ENCODE results near the gene SLC38A8.

Gene SLC38A8

DNA sequence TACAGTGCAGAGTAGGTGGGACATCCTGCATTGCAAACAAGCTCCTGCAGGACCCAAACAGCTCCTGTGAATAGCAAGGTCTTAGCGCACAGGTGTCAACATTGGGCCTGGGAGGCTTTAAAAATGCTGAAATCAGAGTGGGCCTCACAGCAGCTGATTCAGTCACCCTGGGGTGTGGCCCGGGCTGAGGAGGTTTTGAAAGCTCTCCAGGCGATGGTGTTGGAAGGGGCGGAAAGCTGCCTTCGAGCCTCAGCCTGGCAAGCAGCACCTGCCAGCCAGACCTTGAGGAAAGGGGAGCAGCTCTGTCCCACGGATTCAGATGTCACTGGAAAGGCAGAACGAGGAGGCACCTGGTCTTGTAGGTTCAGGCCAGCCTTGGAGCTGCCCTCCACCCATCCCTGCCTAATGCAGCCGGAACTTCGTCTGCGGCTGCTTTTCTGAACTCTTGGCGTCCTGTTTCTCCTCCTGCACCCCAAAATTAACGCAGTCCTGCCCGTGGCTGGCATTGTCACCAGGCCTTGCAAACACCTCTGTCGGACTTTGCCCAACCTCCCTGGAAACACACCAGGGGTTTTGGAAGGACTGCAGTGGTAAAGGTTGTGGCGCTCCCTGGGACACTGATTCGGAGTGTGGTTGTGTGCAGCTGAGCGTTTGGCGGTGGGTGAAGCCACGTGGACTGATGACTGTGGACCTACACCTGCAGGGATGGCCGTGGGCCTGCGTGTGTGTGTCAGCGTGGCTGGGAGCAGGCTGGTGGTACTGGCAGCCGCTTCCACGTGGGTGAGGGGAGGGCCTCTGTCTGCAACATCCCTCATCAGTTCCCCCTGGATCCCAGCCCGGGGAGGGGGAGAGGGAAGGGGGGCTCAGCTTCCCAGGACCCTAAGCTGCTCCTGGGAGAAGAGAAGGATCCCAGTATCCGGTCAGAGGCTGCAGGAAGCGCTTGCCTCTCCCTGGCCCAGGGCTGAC, 71.1 kb downstream of the SLC38A8 start:
- TF ChIP-seq, protein P1, sequence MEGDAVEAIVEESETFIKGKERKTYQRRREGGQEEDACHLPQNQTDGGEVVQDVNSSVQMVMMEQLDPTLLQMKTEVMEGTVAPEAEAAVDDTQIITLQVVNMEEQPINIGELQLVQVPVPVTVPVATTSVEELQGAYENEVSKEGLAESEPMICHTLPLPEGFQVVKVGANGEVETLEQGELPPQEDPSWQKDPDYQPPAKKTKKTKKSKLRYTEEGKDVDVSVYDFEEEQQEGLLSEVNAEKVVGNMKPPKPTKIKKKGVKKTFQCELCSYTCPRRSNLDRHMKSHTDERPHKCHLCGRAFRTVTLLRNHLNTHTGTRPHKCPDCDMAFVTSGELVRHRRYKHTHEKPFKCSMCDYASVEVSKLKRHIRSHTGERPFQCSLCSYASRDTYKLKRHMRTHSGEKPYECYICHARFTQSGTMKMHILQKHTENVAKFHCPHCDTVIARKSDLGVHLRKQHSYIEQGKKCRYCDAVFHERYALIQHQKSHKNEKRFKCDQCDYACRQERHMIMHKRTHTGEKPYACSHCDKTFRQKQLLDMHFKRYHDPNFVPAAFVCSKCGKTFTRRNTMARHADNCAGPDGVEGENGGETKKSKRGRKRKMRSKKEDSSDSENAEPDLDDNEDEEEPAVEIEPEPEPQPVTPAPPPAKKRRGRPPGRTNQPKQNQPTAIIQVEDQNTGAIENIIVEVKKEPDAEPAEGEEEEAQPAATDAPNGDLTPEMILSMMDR (conservative IDR thresholded peaks at IDR 0.05; ENCODE audit: low read depth, low read length): no peak
- Histone ChIP-seq H3K27me3 (ENCODE audit: insufficient read depth, low read depth) (peaks cover 8% of the 10 kb centered on the region; the same call in 1 of the 2 replicates), H3K4me3 (IDR thresholded peaks at IDR 0.05; ENCODE audit: insufficient read depth, low read depth, low read length) (no peak overlapping the region), H3K79me2 (ENCODE audit: insufficient read depth, low read depth) (no peaks in the 10 kb centered on the region), H2AFZ (ENCODE audit: low read depth) (no peak overlapping the region), H3K9ac (no peak overlapping the region), H3K4me2 (no peak overlapping the region), H3K27ac (no peak overlapping the region), H4K20me1 (ENCODE audit: insufficient read depth) (no peaks in the 10 kb centered on the region), H3K36me3 (ENCODE audit: insufficient read depth) (no peaks in the 10 kb centered on the region), H3K4me1 (ENCODE audit: low read depth, poor library complexity, severe bottlenecking) (no peaks in the 10 kb centered on the region)

DNA sequence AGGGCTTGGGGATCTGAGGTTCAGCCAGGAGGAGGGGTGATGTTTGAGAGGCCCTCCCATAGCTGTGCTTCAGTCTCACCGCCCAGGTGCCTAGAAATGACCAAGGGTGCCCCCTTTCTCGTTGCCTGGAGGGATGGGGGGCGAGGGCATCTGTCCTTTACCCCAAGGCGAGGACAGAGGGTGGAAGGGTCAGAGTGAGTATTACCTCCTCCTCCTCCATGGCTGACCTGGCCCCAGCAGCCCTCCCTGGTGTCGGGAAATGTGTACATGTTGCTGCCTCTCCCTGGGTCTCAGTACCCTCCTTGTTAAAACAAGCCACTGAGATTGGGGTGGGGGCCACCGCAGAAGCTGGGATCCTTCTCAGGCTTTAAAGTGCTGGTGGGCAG, 72.2 kb downstream of the SLC38A8 start:
- no peak overlapping the region for H3K27ac ChIP-seq
- H3K79me2 ChIP-seq (ENCODE audit: insufficient read depth, low read depth): no peaks in the 10 kb centered on the region
- TF ChIP-seq, protein P1 (conservative IDR thresholded peaks at IDR 0.05; ENCODE audit: low read depth, low read length): no peak
- H3K36me3 ChIP-seq (ENCODE audit: insufficient read depth): no peaks in the 10 kb centered on the region
- H3K4me2 ChIP-seq: no peak overlapping the region
- no peaks in the 10 kb centered on the region for H4K20me1 ChIP-seq (ENCODE audit: insufficient read depth)
- H2AFZ ChIP-seq (ENCODE audit: low read depth): no peak overlapping the region
- H3K9ac ChIP-seq: no peak overlapping the region
- no peak overlapping the region for H3K4me3 ChIP-seq (IDR thresholded peaks at IDR 0.05; ENCODE audit: insufficient read depth, low read depth, low read length)
- no peaks in the 10 kb centered on the region for H3K4me1 ChIP-seq (ENCODE audit: low read depth, poor library complexity, severe bottlenecking)
- H3K27me3 ChIP-seq (ENCODE audit: insufficient read depth, low read depth): peaks cover 6% of the 10 kb centered on the region; the same call in 1 of the 2 replicates

DNA sequence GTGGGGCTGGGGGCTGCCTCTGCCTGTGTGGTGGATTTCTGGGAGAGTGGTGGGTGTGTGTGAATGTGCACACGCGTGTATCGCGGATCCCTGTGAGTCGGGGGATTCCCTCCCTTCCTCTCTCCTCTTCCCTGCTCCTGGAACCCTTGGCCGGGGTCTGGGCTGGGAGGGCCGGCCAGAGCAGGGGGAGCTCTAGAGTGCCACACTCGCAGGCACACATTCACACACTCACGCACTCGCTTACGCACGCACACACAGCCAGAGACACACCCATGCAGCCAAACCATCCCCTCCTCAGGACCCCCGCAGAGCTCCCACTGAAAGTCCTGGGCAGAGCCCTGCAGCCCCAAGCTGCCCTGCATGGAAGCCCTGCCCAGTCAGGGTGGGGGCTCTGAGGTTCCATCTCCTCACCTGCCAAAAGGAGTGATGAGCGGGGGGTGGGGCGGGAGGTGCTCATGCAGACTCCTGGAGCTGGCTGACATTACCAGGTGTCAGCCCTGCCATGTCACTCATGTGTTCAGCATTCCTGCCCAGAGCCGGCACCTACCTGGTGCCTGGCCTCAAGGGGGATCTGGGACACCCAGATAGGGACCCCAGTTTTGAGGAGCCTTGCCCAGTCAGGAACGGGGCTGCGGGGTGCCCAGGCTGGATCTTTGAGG, 72.7 kb downstream of the SLC38A8 start:
- TF ChIP-seq, protein P1 (conservative IDR thresholded peaks at IDR 0.05; ENCODE audit: low read depth, low read length): no peak
- H3K4me3 ChIP-seq (IDR thresholded peaks at IDR 0.05; ENCODE audit: insufficient read depth, low read depth, low read length): no peak overlapping the region
- H3K4me2 ChIP-seq: no peak overlapping the region
- H2AFZ ChIP-seq (ENCODE audit: low read depth): no peak overlapping the region
- no peaks in the 10 kb centered on the region for H3K36me3 ChIP-seq (ENCODE audit: insufficient read depth)
- no peak overlapping the region for H3K9ac ChIP-seq
- peaks cover 6% of the 10 kb centered on the region; the same call in 1 of the 2 replicates for H3K27me3 ChIP-seq (ENCODE audit: insufficient read depth, low read depth)
- no peaks in the 10 kb centered on the region for H3K4me1 ChIP-seq (ENCODE audit: low read depth, poor library complexity, severe bottlenecking)
- no peak overlapping the region for H3K27ac ChIP-seq
- no peaks in the 10 kb centered on the region for H4K20me1 ChIP-seq (ENCODE audit: insufficient read depth)
- H3K79me2 ChIP-seq (ENCODE audit: insufficient read depth, low read depth): no peaks in the 10 kb centered on the region

DNA sequence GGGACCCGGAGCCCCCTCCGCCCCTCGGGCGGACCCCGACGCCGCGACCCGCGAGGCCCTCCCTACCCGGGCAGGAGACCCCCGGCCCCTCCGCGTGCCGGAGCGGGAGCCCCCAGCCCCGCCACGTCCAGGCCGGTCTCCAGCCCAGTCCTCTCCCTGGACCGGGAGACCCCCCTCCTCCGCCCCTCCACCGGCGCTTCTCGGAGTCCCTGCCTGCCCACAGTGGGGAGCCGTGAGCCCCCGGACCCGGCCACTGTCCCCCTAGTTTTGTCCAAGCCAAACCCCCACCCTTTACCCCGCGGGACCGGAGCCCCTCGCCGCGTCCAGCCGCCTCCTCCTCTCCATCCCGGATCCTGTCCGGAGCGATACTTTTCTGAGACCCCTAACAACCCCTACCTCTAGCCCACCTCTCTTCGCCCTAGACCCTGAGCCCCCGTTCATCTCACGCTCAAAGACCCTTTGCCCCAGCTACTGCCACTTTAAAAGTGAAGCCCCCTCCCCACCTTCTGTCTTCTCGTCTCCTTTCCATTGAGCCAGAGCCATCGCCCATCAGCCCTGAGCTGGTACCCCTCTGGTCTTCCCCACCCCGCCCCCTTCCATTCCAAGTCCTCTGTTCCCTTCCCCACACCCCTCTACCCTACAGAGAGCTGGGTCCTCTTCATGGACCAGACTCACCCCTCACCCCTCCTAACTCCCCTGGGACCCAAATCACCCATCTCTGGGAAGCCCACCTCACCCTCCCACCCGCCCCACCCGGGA, 73.5 kb downstream of the SLC38A8 start:
- H3K4me1 ChIP-seq (ENCODE audit: low read depth, poor library complexity, severe bottlenecking): no peaks in the 10 kb centered on the region
- H3K79me2 ChIP-seq (ENCODE audit: insufficient read depth, low read depth): no peaks in the 10 kb centered on the region
- no peak overlapping the region for H3K9ac ChIP-seq
- no peak overlapping the region for H3K4me2 ChIP-seq
- no peak overlapping the region for H2AFZ ChIP-seq (ENCODE audit: low read depth)
- TF ChIP-seq, protein P1 (conservative IDR thresholded peaks at IDR 0.05; ENCODE audit: low read depth, low read length): no peak
- peaks cover 4% of the 10 kb centered on the region; the same call in 1 of the 2 replicates for H3K27me3 ChIP-seq (ENCODE audit: insufficient read depth, low read depth)
- no peak overlapping the region for H3K27ac ChIP-seq
- H3K4me3 ChIP-seq (IDR thresholded peaks at IDR 0.05; ENCODE audit: insufficient read depth, low read depth, low read length): no peak overlapping the region
- no peaks in the 10 kb centered on the region for H4K20me1 ChIP-seq (ENCODE audit: insufficient read depth)
- no peaks in the 10 kb centered on the region for H3K36me3 ChIP-seq (ENCODE audit: insufficient read depth)
